GM19099 (cell line): ENCODE results near the gene EEF1AKMT1.

Source experiments
- POLR2A ChIP-seq: IDR thresholded peaks from 3 replicates; pipeline ENCODE4 v1.6.1; 2011; ENCODE audit warnings: low read depth; ENCODE audit not compliant: insufficient read length; ENCODE audit errors: extremely low read depth

The EEF1AKMT1 gene

GRCh38 chr13:20738616-20739015 is 35.1 kb downstream of the EEF1AKMT1 start:
- no peak for TF ChIP-seq POLR2A

- no peak for TF ChIP-seq POLR2A
These were observed 43.9 kb downstream of the EEF1AKMT1 start for GRCh38 chr13:20729633-20730585.

- TF ChIP-seq POLR2A = no peak
These were observed 45.0 kb downstream of the EEF1AKMT1 start for GRCh38 chr13:20728579-20729311.

GRCh38 chr13:20727856-20728255 is 45.9 kb downstream of the EEF1AKMT1 start:
- no peak for TF ChIP-seq POLR2A

GRCh38 chr13:20721454-20722357 is 52.1 kb downstream of the EEF1AKMT1 start:
- no peak for TF ChIP-seq POLR2A

GRCh38 chr13:20721058-20721453 is 52.7 kb downstream of the EEF1AKMT1 start:
- no peak for TF ChIP-seq POLR2A

- TF ChIP-seq POLR2A = no peak
These were observed 53.3 kb downstream of the EEF1AKMT1 start for GRCh38 chr13:20720499-20720898.

- TF ChIP-seq POLR2A = no peak
These were observed 54.0 kb downstream of the EEF1AKMT1 start for GRCh38 chr13:20719783-20720182.

GRCh38 chr13:20718958-20719566 is 54.7 kb downstream of the EEF1AKMT1 start:
- no peak for TF ChIP-seq POLR2A

- TF ChIP-seq POLR2A = no peak
These were observed 55.9 kb downstream of the EEF1AKMT1 start for GRCh38 chr13:20717581-20718542.

GRCh38 chr13:20716951-20717350 is 56.8 kb downstream of the EEF1AKMT1 start:
- TF ChIP-seq POLR2A = no peak

GRCh38 chr13:20715330-20715712 is 58.4 kb downstream of the EEF1AKMT1 start:
- no peak for TF ChIP-seq POLR2A

GRCh38 chr13:20714563-20715329 is 59.0 kb downstream of the EEF1AKMT1 start:
- no peak for TF ChIP-seq POLR2A
